Measurements from ENCODE around the gene ICAM1.

DNA sequence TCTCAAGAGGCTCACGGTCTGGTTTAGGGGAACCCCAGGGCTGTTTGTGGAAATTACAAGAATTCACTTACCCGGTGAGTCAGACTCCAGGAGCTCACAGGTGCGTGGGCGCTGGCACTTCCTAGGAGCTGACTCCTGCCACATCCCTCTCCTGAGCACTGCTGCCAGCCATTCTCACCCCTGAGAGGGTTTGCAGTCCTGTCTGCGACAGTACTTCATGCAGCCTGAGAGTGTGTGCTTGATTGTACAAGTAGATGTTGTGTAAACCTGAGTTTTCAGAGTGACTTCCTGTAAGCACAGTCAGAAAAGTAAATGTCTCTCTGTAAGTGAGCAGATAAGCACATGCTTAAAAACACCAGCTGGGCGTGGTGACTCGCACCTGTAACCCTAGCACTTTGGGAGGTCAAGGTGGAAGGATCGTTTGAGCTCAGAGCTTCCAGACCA, 10.8 kb upstream of the ICAM1 start:
- TF ChIP-seq CTCF (IDR thresholded peaks at IDR 0.05): no peak
- no peak for TF ChIP-seq EZH2phosphoT487 (IDR thresholded peaks at IDR 0.05)
- TF ChIP-seq EZH2 (IDR thresholded peaks at IDR 0.05): no peak

All from neural progenitor cell (in vitro differentiated cells).